ENCODE measurements around the gene ANGPTL2. TPM values are rescaled to one million over a fixed set of nuclear protein-coding genes. Genes with fewer than 3 reads are reported as not detected.
"Not testable (repeated sequence)": the region's sequence is repeated elsewhere in the genome, so short reads cannot be mapped to it uniquely, and the experiment has no call there.

ANGPTL2 gene
- total RNA-seq, 1 donor from 2014 or later = 16.6 TPM

- Mint-ChIP-seq H3K9me3 (peaks cover 7% of the 10 kb centered on the region), H3K36me3 (no peaks in the 10 kb centered on the region), H3K27me3 (ENCODE audit: low read depth) (no peaks in the 10 kb centered on the region), H3K4me3 (no peak overlapping the region), H3K27ac (no peak overlapping the region), H3K4me1 (no peaks in the 10 kb centered on the region)
- no peak for DNase-seq (ENCODE audit: low spot score in 2 of 2, unreplicated experiment in 2 of 2)
- no peak for TF ChIP-seq CTCF (IDR thresholded peaks at IDR 0.05; ENCODE audit: unreplicated experiment)
Measured at GRCh38 chr9:127149463-127150390, 27.3 kb upstream of the ANGPTL2 start.

DNA sequence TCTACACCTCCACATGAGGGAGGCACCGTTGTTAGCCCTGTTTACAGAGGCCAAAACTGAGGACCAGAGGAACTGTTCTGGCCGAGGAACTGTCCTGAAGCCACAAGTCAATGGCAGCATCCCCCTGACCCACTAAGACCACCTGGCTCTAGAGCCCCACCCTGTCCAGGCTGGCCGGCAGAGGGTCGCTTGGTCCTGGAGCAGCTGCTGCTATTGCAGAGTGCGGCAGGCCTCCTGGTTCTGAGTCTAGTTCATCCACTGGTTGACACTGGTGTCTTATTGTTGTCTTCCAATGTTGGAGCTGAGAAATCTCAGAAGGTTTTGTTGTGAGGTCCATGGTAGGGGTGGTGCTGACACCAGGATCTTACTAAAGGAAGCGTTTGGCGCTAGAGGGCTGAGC is 26.6 kb upstream of the ANGPTL2 start:
- Mint-ChIP-seq H3K27ac (no peak overlapping the region), H3K9me3 (peaks cover 7% of the 10 kb centered on the region), H3K27me3 (ENCODE audit: low read depth) (no peaks in the 10 kb centered on the region), H3K4me1 (no peaks in the 10 kb centered on the region), H3K4me3 (no peak overlapping the region), H3K36me3 (no peaks in the 10 kb centered on the region)
- no peak for TF ChIP-seq CTCF (IDR thresholded peaks at IDR 0.05; ENCODE audit: unreplicated experiment)
- no peak for DNase-seq (ENCODE audit: low spot score in 2 of 2, unreplicated experiment in 2 of 2)

- no peak overlapping the region for H3K4me3 Mint-ChIP-seq
- no peak for DNase-seq (ENCODE audit: low spot score in 2 of 2, unreplicated experiment in 2 of 2)
- no peaks in the 10 kb centered on the region for H3K27me3 Mint-ChIP-seq (ENCODE audit: low read depth)
- TF ChIP-seq CTCF (IDR thresholded peaks at IDR 0.05; ENCODE audit: unreplicated experiment) = no peak
- H3K9me3 Mint-ChIP-seq = peaks cover 7% of the 10 kb centered on the region
- no peaks in the 10 kb centered on the region for H3K4me1 Mint-ChIP-seq
- H3K27ac Mint-ChIP-seq = no peak overlapping the region
- H3K36me3 Mint-ChIP-seq = no peaks in the 10 kb centered on the region
Measured at GRCh38 chr9:127148014-127148413, 25.6 kb upstream of the ANGPTL2 start.

GRCh38 chr9:127147251-127147650 is 24.8 kb upstream of the ANGPTL2 start:
- no peak overlapping the region for H3K27ac Mint-ChIP-seq
- TF ChIP-seq CTCF (IDR thresholded peaks at IDR 0.05; ENCODE audit: unreplicated experiment) = no peak
- H3K4me1 Mint-ChIP-seq = no peaks in the 10 kb centered on the region
- no peaks in the 10 kb centered on the region for H3K27me3 Mint-ChIP-seq (ENCODE audit: low read depth)
- H3K36me3 Mint-ChIP-seq = no peaks in the 10 kb centered on the region
- no peak overlapping the region for H3K4me3 Mint-ChIP-seq
- no peak for DNase-seq (ENCODE audit: low spot score in 2 of 2, unreplicated experiment in 2 of 2)
- peaks cover 7% of the 10 kb centered on the region for H3K9me3 Mint-ChIP-seq

- not testable (repeated sequence) for DNase-seq (ENCODE audit: low spot score in 2 of 2, unreplicated experiment in 2 of 2)
Measured at GRCh38 chr9:127146841-127147240, 24.4 kb upstream of the ANGPTL2 start.

DNA sequence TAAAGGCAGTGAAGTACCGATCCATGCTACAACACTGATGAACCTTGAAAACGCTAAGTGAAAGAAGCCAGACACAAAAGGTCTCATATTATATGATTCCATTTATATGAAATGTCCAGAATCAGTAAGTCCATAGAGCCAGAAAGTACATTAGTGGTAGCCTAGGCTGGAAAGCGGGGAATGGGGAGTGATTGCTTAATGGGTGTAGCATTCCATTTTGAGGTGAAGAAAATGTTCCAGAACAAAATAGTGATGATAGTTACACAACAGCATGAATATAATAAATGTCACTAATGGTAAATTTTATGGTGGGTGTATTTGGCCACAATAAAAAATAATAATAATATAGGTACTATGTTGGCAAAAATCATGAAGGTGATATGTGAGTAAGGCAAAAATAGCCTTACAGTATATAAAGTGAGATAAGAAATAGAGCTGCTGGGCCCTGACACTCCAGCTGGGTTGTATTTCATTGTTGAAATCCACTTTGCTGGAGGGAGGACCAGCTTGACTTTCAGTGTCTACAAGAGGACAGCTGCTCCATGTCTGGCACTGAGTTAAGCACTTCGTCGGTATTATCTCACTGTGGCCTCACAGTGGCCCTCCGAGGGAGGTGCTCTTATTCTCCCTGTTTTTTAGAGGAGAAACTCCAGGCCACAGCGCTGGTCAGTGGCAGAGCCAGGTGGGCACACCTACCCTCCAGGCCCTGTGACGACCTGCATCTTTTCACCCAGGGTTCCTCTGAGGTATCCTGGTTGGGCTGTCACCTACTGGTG is 22.4 kb upstream of the ANGPTL2 start:
- DNase-seq (ENCODE audit: low spot score in 2 of 2, unreplicated experiment in 2 of 2) = no peak
- Mint-ChIP-seq H3K9me3 (peaks cover 7% of the 10 kb centered on the region), H3K4me3 (no peak overlapping the region), H3K27me3 (ENCODE audit: low read depth) (no peaks in the 10 kb centered on the region), H3K4me1 (no peaks in the 10 kb centered on the region), H3K27ac (no peak overlapping the region), H3K36me3 (no peaks in the 10 kb centered on the region)
- no peak for TF ChIP-seq CTCF (IDR thresholded peaks at IDR 0.05; ENCODE audit: unreplicated experiment)

More at GRCh38 chr9:127146841-127147240, 24.4 kb upstream of the ANGPTL2 start:
- H3K9me3 Mint-ChIP-seq; H3K27me3 Mint-ChIP-seq (ENCODE audit: low read depth); H3K36me3 Mint-ChIP-seq; H3K4me1 Mint-ChIP-seq; H3K4me3 Mint-ChIP-seq; H3K27ac Mint-ChIP-seq: not testable (repeated sequence)

Measured in mesothelial cell of epicardium (in vitro differentiated cells).